HEK293 (cell line): Measurements from ENCODE around the gene AKAP9.

Source experiments
- KLF7 ChIP-seq: fragments of 450-650 bp; formaldehyde crosslinking; IDR thresholded peaks from 2 replicates; pipeline ENCODE4 v1.5.1; 2016; ENCODE audit warnings: missing biosample characterization, missing genetic modification characterization, borderline replicate concordance
- SCRT1 ChIP-seq: fragments of 450-650 bp; formaldehyde crosslinking; IDR thresholded peaks from 2 replicates; pipeline ENCODE4 v1.5.1; 2016; ENCODE audit warnings: missing biosample characterization, missing genetic modification characterization, borderline replicate concordance
- TCF7L2 ChIP-seq: IDR thresholded peaks from 2 replicates; pipeline ENCODE4 v1.6.1; 2011; ENCODE audit warnings: low read depth, mild to moderate bottlenecking, inconsistent platforms, low read length, moderate library complexity, borderline replicate concordance
- ZNF544 ChIP-seq: fragments of 450-650 bp; formaldehyde crosslinking; IDR thresholded peaks from 2 replicates; pipeline ENCODE4 v1.5.0; 2017; ENCODE audit warnings: missing biosample characterization, missing genetic modification characterization
- ZNF830 ChIP-seq: fragments of 450-650 bp; IDR thresholded peaks from 2 replicates; pipeline ENCODE4 v1.5.0; 2018; ENCODE audit warnings: missing biosample characterization, missing genetic modification characterization, low read depth, mild to moderate bottlenecking, moderate library complexity
- TF ChIP-seq, protein P1 (sequence below): fragments of 450-650 bp; formaldehyde crosslinking; IDR thresholded peaks from 2 replicates; pipeline ENCODE4 v1.5.1; 2016; ENCODE audit warnings: missing biosample characterization, missing genetic modification characterization
- TF ChIP-seq, protein P2 (sequence below): fragments of 450-650 bp; formaldehyde crosslinking; IDR thresholded peaks from 2 replicates; pipeline ENCODE4 v1.5.1; 2016; ENCODE audit warnings: missing biosample characterization, missing genetic modification characterization

DNA sequence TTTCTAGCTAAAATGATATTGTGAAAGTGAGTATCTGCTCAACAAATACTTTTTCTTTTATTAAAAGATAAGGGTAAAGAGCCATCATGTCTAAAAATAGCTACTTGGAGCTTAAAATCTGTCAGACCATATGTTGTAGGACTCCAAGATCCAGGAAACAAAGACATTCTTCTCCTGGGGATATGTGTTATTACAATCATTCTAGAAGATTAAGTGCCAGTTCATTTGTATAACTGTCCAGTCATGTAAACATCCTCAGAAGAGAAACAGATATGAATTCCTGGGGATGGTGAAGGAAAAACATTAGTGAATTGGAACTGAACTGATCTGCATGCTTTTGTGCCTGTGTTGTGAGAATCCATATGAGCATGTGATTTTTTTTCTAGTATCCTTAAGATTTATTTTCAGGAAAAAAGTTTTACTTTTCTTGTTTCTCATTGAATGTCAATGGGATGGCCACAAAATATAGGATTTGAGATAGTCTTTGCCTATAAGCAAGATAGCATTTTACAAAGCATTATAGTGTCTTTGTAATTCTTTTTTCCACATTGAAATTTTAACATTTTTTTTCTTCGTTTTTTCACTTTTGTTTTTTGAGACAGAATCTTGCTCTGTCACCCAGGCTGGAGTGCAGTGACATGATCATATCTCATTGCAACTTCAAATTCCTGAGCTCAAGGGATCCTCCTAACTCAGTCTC lies 45.7 kb upstream of the AKAP9 start:
- TF ChIP-seq ZNF544 (tag by site-specific recombination) (no peak), ZNF830 (no peak), TCF7L2 (no peak), SCRT1 (tag by site-specific recombination) (no peak), KLF7 (tag by site-specific recombination) (no peak)
- TF ChIP-seq, protein P1, sequence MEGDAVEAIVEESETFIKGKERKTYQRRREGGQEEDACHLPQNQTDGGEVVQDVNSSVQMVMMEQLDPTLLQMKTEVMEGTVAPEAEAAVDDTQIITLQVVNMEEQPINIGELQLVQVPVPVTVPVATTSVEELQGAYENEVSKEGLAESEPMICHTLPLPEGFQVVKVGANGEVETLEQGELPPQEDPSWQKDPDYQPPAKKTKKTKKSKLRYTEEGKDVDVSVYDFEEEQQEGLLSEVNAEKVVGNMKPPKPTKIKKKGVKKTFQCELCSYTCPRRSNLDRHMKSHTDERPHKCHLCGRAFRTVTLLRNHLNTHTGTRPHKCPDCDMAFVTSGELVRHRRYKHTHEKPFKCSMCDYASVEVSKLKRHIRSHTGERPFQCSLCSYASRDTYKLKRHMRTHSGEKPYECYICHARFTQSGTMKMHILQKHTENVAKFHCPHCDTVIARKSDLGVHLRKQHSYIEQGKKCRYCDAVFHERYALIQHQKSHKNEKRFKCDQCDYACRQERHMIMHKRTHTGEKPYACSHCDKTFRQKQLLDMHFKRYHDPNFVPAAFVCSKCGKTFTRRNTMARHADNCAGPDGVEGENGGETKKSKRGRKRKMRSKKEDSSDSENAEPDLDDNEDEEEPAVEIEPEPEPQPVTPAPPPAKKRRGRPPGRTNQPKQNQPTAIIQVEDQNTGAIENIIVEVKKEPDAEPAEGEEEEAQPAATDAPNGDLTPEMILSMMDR, result no peak
- TF ChIP-seq, protein P2, sequence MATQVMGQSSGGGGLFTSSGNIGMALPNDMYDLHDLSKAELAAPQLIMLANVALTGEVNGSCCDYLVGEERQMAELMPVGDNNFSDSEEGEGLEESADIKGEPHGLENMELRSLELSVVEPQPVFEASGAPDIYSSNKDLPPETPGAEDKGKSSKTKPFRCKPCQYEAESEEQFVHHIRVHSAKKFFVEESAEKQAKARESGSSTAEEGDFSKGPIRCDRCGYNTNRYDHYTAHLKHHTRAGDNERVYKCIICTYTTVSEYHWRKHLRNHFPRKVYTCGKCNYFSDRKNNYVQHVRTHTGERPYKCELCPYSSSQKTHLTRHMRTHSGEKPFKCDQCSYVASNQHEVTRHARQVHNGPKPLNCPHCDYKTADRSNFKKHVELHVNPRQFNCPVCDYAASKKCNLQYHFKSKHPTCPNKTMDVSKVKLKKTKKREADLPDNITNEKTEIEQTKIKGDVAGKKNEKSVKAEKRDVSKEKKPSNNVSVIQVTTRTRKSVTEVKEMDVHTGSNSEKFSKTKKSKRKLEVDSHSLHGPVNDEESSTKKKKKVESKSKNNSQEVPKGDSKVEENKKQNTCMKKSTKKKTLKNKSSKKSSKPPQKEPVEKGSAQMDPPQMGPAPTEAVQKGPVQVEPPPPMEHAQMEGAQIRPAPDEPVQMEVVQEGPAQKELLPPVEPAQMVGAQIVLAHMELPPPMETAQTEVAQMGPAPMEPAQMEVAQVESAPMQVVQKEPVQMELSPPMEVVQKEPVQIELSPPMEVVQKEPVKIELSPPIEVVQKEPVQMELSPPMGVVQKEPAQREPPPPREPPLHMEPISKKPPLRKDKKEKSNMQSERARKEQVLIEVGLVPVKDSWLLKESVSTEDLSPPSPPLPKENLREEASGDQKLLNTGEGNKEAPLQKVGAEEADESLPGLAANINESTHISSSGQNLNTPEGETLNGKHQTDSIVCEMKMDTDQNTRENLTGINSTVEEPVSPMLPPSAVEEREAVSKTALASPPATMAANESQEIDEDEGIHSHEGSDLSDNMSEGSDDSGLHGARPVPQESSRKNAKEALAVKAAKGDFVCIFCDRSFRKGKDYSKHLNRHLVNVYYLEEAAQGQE (tag by site-specific recombination), result no peak
